Transverse colon (tissue), 4 donors: Measurements from ENCODE around the gene CCNQ. TPM values are rescaled to one million over a fixed set of nuclear protein-coding genes. Genes with fewer than 3 reads are reported as not detected.
A peak's percentile ranks its signal among the peaks of the same experiment; 100 is the strongest.

Source experiments
- DNase-seq: peaks from one replicate; pipeline ENCODE4 v3.0.0-alpha.2; 2019
- H3K27ac ChIP-seq, 4 donors: fragments of 200-600 bp; sonication (generic); 2 replicates each; pipeline ENCODE4 v1.5.1; 2016 to 2018; ENCODE audit warnings: inconsistent platforms in 4 of 4
- H3K27me3 ChIP-seq: fragments of 200-600 bp; sonication (generic); 2 replicates; pipeline ENCODE4 v1.5.1; 2017; ENCODE audit warnings: inconsistent platforms
- H3K36me3 ChIP-seq, 4 donors: fragments of 200-600 bp; sonication (generic); 2 replicates each; pipeline ENCODE4 v1.5.1; 2017 to 2019; ENCODE audit warnings: inconsistent platforms in 4 of 4
- H3K4me1 ChIP-seq, 4 donors: fragments of 200-600 bp; sonication (generic); 2 replicates each; pipeline ENCODE4 v1.5.1; 2017 to 2020; ENCODE audit warnings: inconsistent platforms in 4 of 4
- H3K4me3 ChIP-seq, 4 donors: fragments of 200-600 bp; sonication (generic); 1 replicate in 1 of 4; 2 replicates in 3 of 4; pipeline versions ENCODE4 v1.5.1 to v1.6.1; 2017 to 2019; ENCODE audit warnings: inconsistent platforms in 4 of 4
- H3K9me3 ChIP-seq, 2 donors: fragments of 200-600 bp; sonication (generic); 2 replicates each; pipeline ENCODE4 v1.5.1; 2017 to 2019; ENCODE audit warnings: inconsistent platforms in 2 of 2
- EP300 ChIP-seq: sonication (generic); formaldehyde crosslinking; IDR thresholded peaks from one replicate; pipeline ENCODE4 v1.6.1; 2017; ENCODE audit warnings: antibody characterized with exemption, low read depth
- POLR2A ChIP-seq: fragments of 450-650 bp; IDR thresholded peaks from one replicate; pipeline ENCODE4 v1.6.1; 2016; ENCODE audit warnings: antibody characterized with exemption, mild to moderate bottlenecking, moderate library complexity
- POLR2AphosphoS5 ChIP-seq, 3 donors: sonication (generic); formaldehyde crosslinking; IDR thresholded peaks; one replicate each; pipeline ENCODE4 v1.6.1; 2016; ENCODE audit warnings: antibody characterized with exemption in 3 of 3
- WGBS, 2 donors: methylation state at CpG; one replicate each; pipeline ENCODE4 v1.1.5; 2018; ENCODE audit warnings: low coverage in 1 of 2; 5-methylcytosine and 5-hydroxymethylcytosine counted together
- in situ Hi-C, 4 donors: fragments of 200-750 bp; cut with MboI; loops; one replicate each; pipeline versions ENCODE4 v1.15.0 to v1.15.1; 2017; ENCODE audit warnings: low sequenced_read_pairs in 3 of 4, low pct_ligation_motif_present in 1 of 4, low pct_unique_long_range_greater_than_20kb in 1 of 4
- intact Hi-C: fragments of 100-400 bp; cut with DNase I; formaldehyde crosslinking; loops from one replicate; pipeline ENCODE4 v1.15.1; 2023; ENCODE audit warnings: low total_unique reads
- total RNA-seq, 4 donors: library from RNA; depleted of rRNA; stranded (reverse); fragments of >200 nt; gene quantifications; one replicate each; pipeline ENCODE4 v1.1.0, GENCODE V29; 2016
- TF ChIP-seq, protein P1 (sequence below), 5 experiments: fragments of 200-600 bp in 3 of 5; fragments of 450-650 bp in 2 of 5; sonication (generic) in 3 of 5; IDR thresholded peaks; 1 replicate in 2 of 5; 2 replicates in 3 of 5; pipeline ENCODE4 v1.5.1; 2016 to 2017; ENCODE audit warnings: antibody characterized with exemption in 5 of 5, inconsistent platforms in 3 of 5, mild to moderate bottlenecking in 2 of 5, moderate library complexity in 1 of 5

CCNQ gene
- total RNA-seq, 4 donors from 2014 or later: 5.2 to 32.5 (median 26.8) TPM

DNA sequence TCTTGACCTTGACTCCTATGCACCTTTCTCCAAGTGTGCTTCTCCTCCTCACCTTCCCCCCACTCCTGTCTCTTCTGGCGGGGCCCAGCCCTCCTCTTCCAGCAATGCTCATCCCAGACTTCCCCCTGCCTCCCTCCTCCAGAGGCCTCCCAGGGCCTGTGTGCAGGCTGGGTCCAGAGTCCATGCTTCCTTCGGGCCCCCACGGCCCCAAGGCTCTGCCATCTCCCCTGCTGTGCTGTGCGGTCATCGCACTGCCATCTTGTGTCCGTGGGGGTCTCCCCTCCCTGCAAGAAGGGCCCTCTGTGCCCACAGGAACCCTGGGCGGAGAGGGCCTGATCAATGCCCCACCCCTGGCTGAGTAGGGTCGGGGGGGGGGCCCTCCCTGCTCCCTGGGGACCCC, 54.2 kb downstream of the CCNQ start:
- Histone ChIP-seq H3K4me3 (no peak overlapping the region), H3K27me3 (no peaks in the 10 kb centered on the region), H3K9me3 (no peaks in the 10 kb centered on the region), H3K27ac (no peak overlapping the region), H3K4me1 (no peaks in the 10 kb centered on the region), H3K36me3 (no peaks in the 10 kb centered on the region)
- WGBS, 2 donors: 80% methylated on average over 7 of the region's 8 CpGs; no CpG with 5 or more reads in 1 of the 2 donors
- DNase-seq: no peak
- TF ChIP-seq, protein P1, sequence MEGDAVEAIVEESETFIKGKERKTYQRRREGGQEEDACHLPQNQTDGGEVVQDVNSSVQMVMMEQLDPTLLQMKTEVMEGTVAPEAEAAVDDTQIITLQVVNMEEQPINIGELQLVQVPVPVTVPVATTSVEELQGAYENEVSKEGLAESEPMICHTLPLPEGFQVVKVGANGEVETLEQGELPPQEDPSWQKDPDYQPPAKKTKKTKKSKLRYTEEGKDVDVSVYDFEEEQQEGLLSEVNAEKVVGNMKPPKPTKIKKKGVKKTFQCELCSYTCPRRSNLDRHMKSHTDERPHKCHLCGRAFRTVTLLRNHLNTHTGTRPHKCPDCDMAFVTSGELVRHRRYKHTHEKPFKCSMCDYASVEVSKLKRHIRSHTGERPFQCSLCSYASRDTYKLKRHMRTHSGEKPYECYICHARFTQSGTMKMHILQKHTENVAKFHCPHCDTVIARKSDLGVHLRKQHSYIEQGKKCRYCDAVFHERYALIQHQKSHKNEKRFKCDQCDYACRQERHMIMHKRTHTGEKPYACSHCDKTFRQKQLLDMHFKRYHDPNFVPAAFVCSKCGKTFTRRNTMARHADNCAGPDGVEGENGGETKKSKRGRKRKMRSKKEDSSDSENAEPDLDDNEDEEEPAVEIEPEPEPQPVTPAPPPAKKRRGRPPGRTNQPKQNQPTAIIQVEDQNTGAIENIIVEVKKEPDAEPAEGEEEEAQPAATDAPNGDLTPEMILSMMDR (IDR thresholded peaks at IDR 0.05): no peak
- no peak for TF ChIP-seq POLR2A
- TF ChIP-seq EP300: no peak
- no peak for TF ChIP-seq POLR2AphosphoS5 (IDR thresholded peaks at IDR 0.05)
- intact Hi-C loops (no loop called here), in situ Hi-C loops (no loop called here)

DNA sequence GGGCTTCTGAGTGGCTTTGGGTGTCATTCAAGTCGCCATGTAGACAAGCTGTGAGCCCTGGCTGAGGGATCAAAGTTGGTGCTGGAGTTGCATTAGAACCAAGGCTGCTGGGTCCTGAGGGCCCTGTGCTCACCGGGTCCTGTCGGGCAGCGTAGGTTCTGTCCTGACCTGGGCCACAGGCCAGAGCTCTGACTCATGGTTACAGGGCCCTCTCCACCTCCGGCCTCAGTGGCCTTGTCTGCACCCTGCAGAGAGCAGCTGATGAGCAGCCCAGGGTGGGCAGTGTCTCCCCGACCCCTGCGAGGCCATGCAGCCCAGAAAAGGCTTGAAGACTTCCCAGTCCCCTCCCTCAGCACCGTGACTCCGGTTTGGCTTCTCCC, 59.0 kb downstream of the CCNQ start:
- H3K27ac ChIP-seq: no peak overlapping the region
- intact Hi-C loops: no loop called here

DNA sequence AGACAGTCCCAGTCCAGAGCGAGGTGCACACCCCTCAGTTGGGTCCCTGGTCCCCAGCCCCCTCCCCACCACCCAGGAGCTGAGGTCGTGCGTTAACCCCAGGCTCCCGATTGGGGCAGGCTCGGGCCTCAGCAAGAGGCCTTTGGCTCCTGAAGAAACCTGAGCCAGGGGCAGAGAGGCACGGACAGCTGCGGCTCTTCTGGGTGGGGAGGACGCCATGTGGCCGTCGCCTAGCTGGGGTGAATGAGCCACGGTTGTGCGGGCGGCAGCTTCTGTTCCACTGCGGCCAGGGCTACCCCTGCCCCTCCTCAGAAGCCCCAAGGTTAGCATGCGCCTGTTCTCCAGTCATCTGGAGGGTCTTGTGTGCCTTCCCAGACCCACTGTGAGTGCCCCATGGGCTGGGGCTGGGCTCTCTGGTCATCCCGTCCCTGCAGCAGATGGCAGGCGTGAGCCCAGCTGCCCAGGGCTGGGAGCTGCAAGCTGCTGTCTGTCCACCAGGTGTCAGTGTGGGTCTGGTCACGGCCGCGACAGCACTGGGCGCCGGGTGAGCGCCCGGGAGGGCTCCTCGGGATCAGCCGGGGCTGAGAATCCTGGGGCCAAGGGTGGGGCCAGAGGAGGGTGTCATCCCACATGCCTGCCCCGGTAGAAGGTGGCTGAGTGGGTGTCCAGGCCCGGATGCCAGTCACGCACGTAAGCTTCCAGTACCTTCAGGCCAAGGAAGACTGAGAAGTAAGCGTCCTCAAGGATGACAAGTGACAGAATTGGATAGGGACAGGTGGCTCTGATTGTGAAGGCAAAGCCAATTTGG, 59.6 kb downstream of the CCNQ start:
- TF ChIP-seq, protein P1 (IDR thresholded peaks at IDR 0.05): peak; percentile 65 to 78 (median 75)
- no peak for TF ChIP-seq POLR2AphosphoS5 (IDR thresholded peaks at IDR 0.05)
- Histone ChIP-seq H3K27me3 (no peaks in the 10 kb centered on the region), H3K4me1 (no peaks in the 10 kb centered on the region), H3K27ac (no peak overlapping the region), H3K4me3 (no peak overlapping the region), H3K9me3 (no peaks in the 10 kb centered on the region), H3K36me3 (no peaks in the 10 kb centered on the region)
- intact Hi-C loops (no loop called here), in situ Hi-C loops (no loop called here)
- 65% methylated on average over 22 of the region's 31 CpGs; no CpG with 5 or more reads in 1 of the 2 donors for WGBS, 2 donors
- peak; percentile 62 for DNase-seq

More for the DNA sequence above, 59.0 kb downstream of the CCNQ start:
- H3K4me1 ChIP-seq: no peaks in the 10 kb centered on the region
- H3K36me3 ChIP-seq: no peaks in the 10 kb centered on the region
- DNase-seq: no peak
- no peak overlapping the region for H3K4me3 ChIP-seq
- in situ Hi-C loops: no loop called here
- TF ChIP-seq, protein P1 (IDR thresholded peaks at IDR 0.05): no peak
- TF ChIP-seq EP300: no peak
- TF ChIP-seq POLR2A: no peak
- H3K9me3 ChIP-seq: no peaks in the 10 kb centered on the region
- 71% methylated on average over 9 of the region's 9 CpGs; no CpG with 5 or more reads in 1 of the 2 donors for WGBS, 2 donors
- no peaks in the 10 kb centered on the region for H3K27me3 ChIP-seq

DNA sequence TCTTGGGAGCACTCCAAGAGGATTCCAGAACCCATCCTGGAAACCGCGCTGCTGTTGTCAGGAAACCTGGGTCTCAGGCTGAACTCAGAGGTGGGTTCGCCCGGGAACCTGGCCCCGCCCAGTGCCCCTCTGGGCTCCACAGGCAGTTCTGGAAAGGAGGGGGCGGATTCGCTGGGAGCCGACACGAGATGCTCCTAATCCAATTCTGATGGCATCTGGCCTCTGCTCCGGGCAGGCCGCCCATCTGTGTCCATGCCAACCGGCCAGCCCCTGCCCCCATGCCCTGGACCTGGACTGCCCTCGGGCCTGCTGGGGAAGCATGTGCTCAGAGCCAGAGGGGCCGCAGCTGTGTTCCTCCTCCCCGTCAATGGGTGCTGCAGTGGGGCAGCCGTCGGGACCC, 60.5 kb downstream of the CCNQ start:
- intact Hi-C loops: no loop called here
- Histone ChIP-seq H3K9me3 (no peaks in the 10 kb centered on the region), H3K4me3 (no peak overlapping the region), H3K4me1 (no peaks in the 10 kb centered on the region), H3K36me3 (no peaks in the 10 kb centered on the region), H3K27ac (no peak overlapping the region), H3K27me3 (no peaks in the 10 kb centered on the region)
- in situ Hi-C loops: no loop called here
- 76% methylated on average over 17 of the region's 17 CpGs; no CpG with 5 or more reads in 1 of the 2 donors for WGBS, 2 donors
- no peak for DNase-seq
- no peak for TF ChIP-seq POLR2AphosphoS5 (IDR thresholded peaks at IDR 0.05)
- no peak for TF ChIP-seq POLR2A
- TF ChIP-seq, protein P1 (IDR thresholded peaks at IDR 0.05): no peak
- no peak for TF ChIP-seq EP300

Other genes starting within 250 kb of the CCNQ start
- gene PNMA6E, start 197.8 kb downstream of the CCNQ start, total RNA-seq: not detected
- 1 to 10 TPM in 2 of 4 donors, under 1 TPM in 2; 0.27 to 3.0 (median 1.3) TPM for gene ZFP92, start 187.7 kb downstream of the CCNQ start, total RNA-seq
- gene TREX2, start 153.1 kb downstream of the CCNQ start, total RNA-seq: 1 to 10 TPM in 2 of 4 donors, under 1 TPM in 1, not detected in 1; 0.55 to 2.0 (median 1.4) TPM
- 10 to 100 TPM in 3 of 4 donors, 1 to 10 TPM in 1; 7.0 to 34.8 (median 12.4) TPM for gene HAUS7, start 128.6 kb downstream of the CCNQ start, total RNA-seq
- 10 to 100 TPM in 2 of 4 donors, 1 to 10 TPM in 2; 3.8 to 67.1 (median 10.5) TPM for gene BGN, start 104.2 kb downstream of the CCNQ start, total RNA-seq
- not detected for gene ATP2B3, start 81.5 kb downstream of the CCNQ start, total RNA-seq
- gene DUSP9, start 48.1 kb upstream of the CCNQ start, total RNA-seq: not detected
- 10 to 100 TPM in 1 of 4 donors, 1 to 10 TPM in 2, not detected in 1; 6.5 to 74.4 (median 7.9) TPM for gene PNCK, start 74.7 kb upstream of the CCNQ start, total RNA-seq
- 100 to 1,000 TPM in 3 of 4 donors, 10 to 100 TPM in 1; 61.1 to 332 (median 197) TPM for gene SLC6A8, start 88.8 kb upstream of the CCNQ start, total RNA-seq
- gene BCAP31, start 125.2 kb upstream of the CCNQ start, total RNA-seq: 100 to 1,000 TPM in 2 of 4 donors, 10 to 100 TPM in 2; 37.6 to 113 (median 74.4) TPM
- 10 to 100 TPM in 3 of 4 donors, 1 to 10 TPM in 1; 7.0 to 50.5 (median 18.1) TPM for gene ABCD1, start 125.7 kb upstream of the CCNQ start, total RNA-seq
- gene PLXNB3, start 165.1 kb upstream of the CCNQ start, total RNA-seq: 10 to 100 TPM in 2 of 4 donors, 1 to 10 TPM in 2; 3.1 to 46.2 (median 24.7) TPM
- gene SRPK3, start 181.9 kb upstream of the CCNQ start, total RNA-seq: 1 to 10 TPM in 2 of 4 donors, under 1 TPM in 2; 0.64 to 3.8 (median 1.3) TPM
- 100 to 1,000 TPM in 2 of 4 donors, 10 to 100 TPM in 2; 77.5 to 203 (median 117) TPM for gene IDH3G, start 195.2 kb upstream of the CCNQ start, total RNA-seq
- gene SSR4, start 195.5 kb upstream of the CCNQ start, total RNA-seq: 100 to 1,000 TPM in 2 of 4 donors, 10 to 100 TPM in 2; 16.1 to 165 (median 95.8) TPM
- 1 to 10 TPM; 2.0 to 6.6 (median 4.2) TPM for gene PDZD4, start 231.4 kb upstream of the CCNQ start, total RNA-seq